Subcutaneous abdominal adipose tissue (tissue), 5 donors: Measurements from ENCODE around the gene CTSE.

Experiments used
- H3K27ac ChIP-seq: one replicate; pipeline ENCODE4 v1.7.0; 2013; ENCODE audit warnings: low read depth, mild to moderate bottlenecking, inconsistent platforms, low read length, moderate library complexity
- H3K27me3 ChIP-seq, 5 donors: one replicate each; pipeline ENCODE4 v1.7.0; 2013; ENCODE audit warnings: low read length in 5 of 5, inconsistent platforms in 1 of 5; ENCODE audit not compliant: control insufficient read depth in 5 of 5, insufficient read depth in 4 of 5
- H3K36me3 ChIP-seq, 5 donors: one replicate each; pipeline ENCODE4 v1.7.0; 2013; ENCODE audit warnings: low read length in 5 of 5; ENCODE audit not compliant: control insufficient read depth in 5 of 5, insufficient read depth in 5 of 5
- H3K4me1 ChIP-seq, 5 donors: one replicate each; pipeline ENCODE4 v1.7.0; 2013; ENCODE audit warnings: low read length in 5 of 5, mild to moderate bottlenecking in 3 of 5, moderate library complexity in 1 of 5; ENCODE audit not compliant: control insufficient read depth in 5 of 5, insufficient read depth in 5 of 5
- H3K4me3 ChIP-seq, 5 donors: one replicate each; pipeline ENCODE4 v1.7.0; 2013; ENCODE audit warnings: low read length in 5 of 5, low read depth in 1 of 5
- H3K9ac ChIP-seq, 5 donors: one replicate each; pipeline ENCODE4 v1.7.0; 2013; ENCODE audit warnings: low read length in 5 of 5, mild to moderate bottlenecking in 4 of 5, moderate library complexity in 3 of 5
- H3K9me3 ChIP-seq, 5 donors: one replicate each; pipeline ENCODE4 v1.7.0; 2013; ENCODE audit warnings: low read length in 5 of 5; ENCODE audit not compliant: control insufficient read depth in 5 of 5
- donor health status: healthy.
- donor health status: healthy.
- donor health status: healthy.
- donor health status: healthy.
- donor health status: healthy.

CTSE gene

DNA sequence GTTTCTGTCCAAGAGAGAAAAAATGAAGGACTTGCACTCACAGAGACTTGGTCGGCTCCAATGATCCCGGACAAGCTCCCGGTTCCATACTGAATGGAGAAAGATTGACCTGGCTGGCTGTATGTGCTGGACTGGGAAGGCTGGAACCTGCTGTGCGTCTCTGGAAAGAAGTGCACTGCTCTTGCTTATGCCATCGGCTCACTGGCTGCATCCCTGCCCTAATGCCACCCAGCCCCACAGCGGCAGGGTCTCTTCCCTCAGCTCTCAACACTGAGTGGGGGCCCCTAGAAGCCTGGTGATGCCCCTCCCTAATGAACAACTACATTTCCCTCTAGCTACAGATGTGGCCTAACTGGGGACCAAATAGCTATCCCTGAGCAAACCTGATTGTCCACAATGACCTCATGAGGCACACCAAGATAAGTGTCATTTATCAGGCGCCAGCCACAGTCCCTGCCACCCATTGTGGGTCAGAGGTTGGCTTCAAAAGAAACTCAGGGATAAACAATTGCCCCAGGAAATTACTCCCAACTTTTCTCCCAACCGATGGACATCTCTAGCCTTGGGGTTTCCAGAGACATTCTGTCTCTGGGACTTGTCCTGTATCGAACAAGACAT, 2.6 kb downstream of the CTSE start:
- H3K9me3 ChIP-seq: no peaks in the 10 kb centered on the region
- peaks cover 0 to 2% (median 0%) of the 10 kb centered on the region in 5 donors for H3K4me1 ChIP-seq
- H3K9ac ChIP-seq: no peak overlapping the region
- H3K27ac ChIP-seq: no peak overlapping the region
- H3K4me3 ChIP-seq: no peak overlapping the region
- no peaks in the 10 kb centered on the region for H3K36me3 ChIP-seq
- H3K27me3 ChIP-seq: no peaks in the 10 kb centered on the region

DNA sequence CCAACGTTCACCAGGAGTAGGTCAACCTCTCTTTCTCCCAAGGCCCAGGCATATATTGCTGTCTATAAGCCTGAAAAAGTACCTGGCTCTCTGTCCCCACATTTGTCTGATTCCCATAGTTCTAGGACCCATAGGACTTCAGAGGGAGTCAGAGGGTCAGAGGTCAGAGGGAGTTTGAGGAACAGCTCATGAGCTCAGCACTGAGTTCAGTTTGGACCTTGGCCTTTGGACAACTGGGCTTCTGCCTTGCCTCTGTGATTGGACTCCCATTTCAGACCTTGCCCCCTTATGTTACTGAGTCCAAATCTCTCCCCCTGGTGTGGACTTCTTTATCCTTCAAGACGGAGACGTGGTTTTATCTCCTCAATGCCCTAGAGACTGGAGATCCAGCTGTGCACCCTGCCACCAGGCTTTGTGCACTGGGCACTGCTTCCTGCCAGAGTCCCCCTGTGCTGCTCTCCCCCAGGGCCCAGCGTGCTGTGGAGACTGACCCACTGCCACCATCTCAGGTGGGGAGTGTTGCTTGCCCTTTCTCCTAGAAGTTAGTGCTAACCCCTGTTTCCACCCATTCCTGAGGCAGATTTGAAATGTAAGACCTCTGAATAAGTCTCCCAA, 3.2 kb downstream of the CTSE start:
- no peak overlapping the region for H3K9ac ChIP-seq
- H3K9me3 ChIP-seq: no peaks in the 10 kb centered on the region
- H3K4me1 ChIP-seq: peaks cover 0 to 2% (median 0%) of the 10 kb centered on the region in 5 donors
- no peaks in the 10 kb centered on the region for H3K27me3 ChIP-seq
- H3K36me3 ChIP-seq: no peaks in the 10 kb centered on the region
- no peak overlapping the region for H3K27ac ChIP-seq
- no peak overlapping the region for H3K4me3 ChIP-seq

DNA sequence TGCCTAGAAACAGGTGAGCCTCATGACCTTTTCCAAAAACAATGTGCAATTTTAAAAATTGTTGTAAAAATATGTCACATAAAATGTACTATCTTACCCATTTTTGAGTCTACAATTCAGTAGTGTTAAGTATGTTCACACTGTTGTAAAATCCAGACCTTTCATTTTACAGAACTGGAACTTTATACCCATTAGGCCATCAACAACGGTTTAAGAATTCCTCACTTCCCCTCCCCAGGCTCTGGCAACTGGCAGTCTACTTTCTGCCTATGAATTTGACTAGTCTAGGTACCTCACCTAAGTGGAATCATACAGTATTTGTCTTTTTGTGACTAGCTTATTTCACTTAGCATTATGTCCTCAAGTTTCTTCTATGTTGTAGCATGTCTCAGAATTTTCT, 8.6 kb downstream of the CTSE start:
- Histone ChIP-seq H3K36me3 (no peaks in the 10 kb centered on the region), H3K9ac (no peak overlapping the region), H3K27me3 (no peaks in the 10 kb centered on the region), H3K9me3 (no peaks in the 10 kb centered on the region), H3K27ac (no peak overlapping the region), H3K4me1 (peaks cover 0 to 14% (median 13%) of the 10 kb centered on the region in 5 donors), H3K4me3 (no peak overlapping the region)

DNA sequence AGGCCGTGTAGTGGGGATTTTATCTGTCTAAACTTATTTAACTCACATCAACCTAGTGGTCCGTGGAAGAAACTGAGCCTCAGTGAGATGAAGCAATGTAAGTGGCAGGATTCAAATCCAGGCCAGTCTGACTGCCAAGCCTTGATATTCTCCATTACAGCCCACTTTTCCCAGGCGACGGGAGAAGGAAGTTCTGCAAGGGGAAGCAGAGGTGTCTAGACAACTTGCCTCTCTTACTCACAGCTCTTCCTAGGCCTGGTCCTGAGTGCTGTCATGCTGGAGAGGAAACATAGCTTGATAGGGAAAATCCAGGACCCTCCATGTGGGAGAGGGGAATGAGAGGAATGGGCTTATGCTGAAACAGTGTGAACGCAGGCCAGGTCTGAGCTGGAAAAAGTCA, 9.1 kb downstream of the CTSE start:
- no peaks in the 10 kb centered on the region for H3K27me3 ChIP-seq
- H3K9ac ChIP-seq: no peak overlapping the region
- peaks cover 0 to 14% (median 13%) of the 10 kb centered on the region in 5 donors for H3K4me1 ChIP-seq
- H3K4me3 ChIP-seq: no peak overlapping the region
- H3K27ac ChIP-seq: no peak overlapping the region
- H3K36me3 ChIP-seq: no peaks in the 10 kb centered on the region
- no peaks in the 10 kb centered on the region for H3K9me3 ChIP-seq

DNA sequence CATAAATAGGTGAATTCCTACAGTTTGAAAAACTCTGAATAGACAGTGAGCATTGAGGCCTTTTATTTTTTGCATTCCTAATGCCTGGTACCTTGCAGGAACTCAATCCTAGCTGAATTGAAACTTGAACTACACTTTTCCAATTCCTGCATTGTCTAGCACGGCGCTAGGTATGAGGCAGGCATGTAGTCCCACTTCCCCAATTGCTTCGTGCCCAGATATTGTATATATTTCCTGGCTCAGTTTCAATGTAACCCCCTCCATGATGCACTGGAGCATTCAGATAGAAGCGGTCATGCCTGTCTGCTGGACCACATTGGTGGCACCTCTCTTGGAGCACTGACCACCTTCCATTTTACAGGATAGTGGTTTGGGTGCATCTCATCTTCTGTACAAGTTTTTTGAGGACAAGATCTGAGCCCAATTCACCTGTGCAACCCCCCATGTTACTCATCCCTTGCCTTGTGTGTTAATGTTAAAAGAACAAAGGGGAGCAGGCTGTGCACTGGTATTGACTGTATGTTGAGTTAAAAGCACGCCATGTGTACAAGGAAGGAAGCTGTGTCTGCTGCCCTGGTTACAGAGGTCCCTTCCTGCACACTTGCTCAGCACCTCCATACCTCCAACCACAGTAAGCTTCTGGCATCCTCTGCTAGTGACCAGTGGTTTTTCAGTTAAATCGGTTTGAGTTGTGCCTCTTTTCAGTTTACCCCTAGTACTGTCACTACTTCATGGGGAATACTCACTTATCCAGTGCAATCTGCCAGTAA, 10.5 kb downstream of the CTSE start:
- Histone ChIP-seq H3K27me3 (no peaks in the 10 kb centered on the region), H3K4me1 (peaks cover 0 to 18% (median 13%) of the 10 kb centered on the region in 5 donors), H3K9ac (no peak overlapping the region), H3K36me3 (no peaks in the 10 kb centered on the region), H3K4me3 (no peak overlapping the region), H3K9me3 (no peaks in the 10 kb centered on the region), H3K27ac (no peak overlapping the region)

DNA sequence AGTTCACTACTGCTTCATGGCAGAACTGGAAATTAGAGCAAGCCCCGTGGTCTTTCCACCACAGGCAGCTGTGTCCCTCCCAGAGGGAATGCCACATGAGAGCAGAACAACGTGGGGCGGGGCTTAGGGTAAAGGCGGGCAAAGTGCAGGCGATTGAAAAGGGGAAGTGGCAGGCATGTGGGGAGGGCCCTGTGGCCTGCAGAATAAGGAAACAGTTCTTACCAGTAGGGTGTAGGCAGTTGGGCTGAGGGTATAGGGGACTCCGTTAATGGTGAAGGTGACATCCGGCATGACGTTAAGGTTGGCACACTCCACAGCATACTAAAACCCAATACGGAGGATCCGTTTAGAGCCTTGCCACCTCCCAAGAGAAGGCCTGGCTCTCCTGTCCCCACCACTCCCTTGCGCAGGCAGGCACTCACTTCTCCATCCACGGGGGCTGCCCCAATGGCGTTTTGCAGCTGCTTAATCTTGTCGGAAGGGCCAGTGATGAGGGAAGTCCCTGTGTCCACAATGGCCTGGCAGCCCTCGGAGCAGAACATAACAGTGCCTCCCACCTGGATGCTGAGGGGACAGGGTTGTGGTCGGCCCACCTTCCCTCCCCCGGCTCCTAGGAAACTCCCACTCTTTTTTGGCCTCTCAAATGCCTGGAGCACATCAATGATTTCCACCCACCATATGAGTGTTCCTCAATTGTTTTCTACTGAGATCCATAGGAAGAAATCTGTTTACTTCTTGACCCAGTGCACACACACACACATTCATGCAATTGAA, 11.4 kb downstream of the CTSE start:
- Histone ChIP-seq H3K4me3 (peak overlapping the region in 2 of 5 donors; percentile 1 to 4), H3K9ac (no peak overlapping the region), H3K27ac (no peak overlapping the region)

DNA sequence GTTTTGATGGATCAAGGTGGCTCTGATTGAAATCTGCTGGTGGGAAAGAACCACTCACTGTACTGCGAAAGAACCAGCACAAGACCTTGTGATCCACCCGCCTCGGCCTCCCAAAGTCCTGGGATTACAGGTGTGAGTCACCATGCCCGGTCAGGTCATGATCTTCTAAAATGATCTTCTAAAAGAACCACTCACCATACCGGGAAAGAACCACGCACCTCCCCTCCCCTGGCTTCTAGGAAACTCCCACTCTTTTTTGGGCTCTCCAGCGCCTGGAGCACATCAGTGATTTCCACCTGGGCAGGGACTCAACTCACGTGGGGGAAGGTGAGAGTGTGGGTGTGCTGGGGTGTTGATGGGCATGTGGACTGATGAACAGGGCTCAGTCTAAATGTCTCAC, 12.6 kb downstream of the CTSE start:
- Histone ChIP-seq H3K27me3 (no peaks in the 10 kb centered on the region), H3K4me3 (no peak overlapping the region), H3K4me1 (peaks cover 0 to 21% (median 16%) of the 10 kb centered on the region in 5 donors), H3K9ac (no peak overlapping the region), H3K9me3 (no peaks in the 10 kb centered on the region), H3K36me3 (no peaks in the 10 kb centered on the region), H3K27ac (no peak overlapping the region)

More for the DNA sequence above, 11.4 kb downstream of the CTSE start:
- Histone ChIP-seq H3K27me3 (no peaks in the 10 kb centered on the region), H3K4me1 (peaks cover 0 to 18% (median 13%) of the 10 kb centered on the region in 5 donors), H3K9me3 (no peaks in the 10 kb centered on the region), H3K36me3 (no peaks in the 10 kb centered on the region)

DNA sequence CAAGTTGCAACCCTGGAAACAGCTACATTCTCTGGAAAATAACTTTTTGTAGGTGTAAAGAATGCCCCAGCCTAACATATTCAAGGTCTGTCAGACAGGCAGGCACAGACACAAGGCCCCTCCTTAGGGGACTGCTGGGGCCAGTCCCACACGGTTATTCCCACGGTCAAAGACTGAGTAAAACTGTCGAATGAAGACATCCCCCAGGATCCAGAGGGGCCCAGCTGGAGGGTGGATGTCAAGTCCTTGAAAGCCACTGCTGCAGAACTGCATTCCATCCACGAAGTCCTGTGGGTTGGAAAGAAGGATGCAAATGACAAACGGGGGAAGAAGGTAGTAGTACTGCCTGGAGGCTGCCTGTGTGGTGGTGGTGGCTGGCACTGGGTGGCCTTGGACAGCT, 13.6 kb downstream of the CTSE start:
- H3K9ac ChIP-seq: no peak overlapping the region
- no peaks in the 10 kb centered on the region for H3K9me3 ChIP-seq
- H3K4me1 ChIP-seq: peaks cover 0 to 30% (median 16%) of the 10 kb centered on the region in 5 donors
- H3K4me3 ChIP-seq: no peak overlapping the region
- H3K27ac ChIP-seq: no peak overlapping the region
- H3K36me3 ChIP-seq: no peaks in the 10 kb centered on the region
- no peaks in the 10 kb centered on the region for H3K27me3 ChIP-seq

DNA sequence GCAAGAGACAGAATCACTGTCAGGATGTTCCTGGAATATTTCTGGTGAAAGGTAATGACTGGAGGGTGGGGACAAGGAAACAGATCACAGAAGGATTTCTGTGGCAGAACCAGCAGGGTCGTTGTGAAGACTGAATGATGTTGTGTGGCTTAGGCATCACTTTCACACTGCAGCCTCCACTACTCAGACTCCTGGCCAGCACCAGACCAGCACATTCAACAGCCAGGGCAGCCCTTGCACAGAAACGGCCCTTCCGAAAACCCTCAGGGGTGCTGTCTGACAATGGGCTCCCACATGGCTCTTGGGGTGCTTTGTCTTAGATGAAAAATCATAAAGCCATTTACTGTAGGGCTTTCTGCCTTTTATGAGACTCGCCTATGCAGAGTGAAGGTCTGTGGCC, 16.7 kb downstream of the CTSE start:
- H3K4me1 ChIP-seq: peaks cover 2 to 46% (median 31%) of the 10 kb centered on the region in 5 donors
- no peaks in the 10 kb centered on the region for H3K27me3 ChIP-seq
- H3K27ac ChIP-seq: no peak overlapping the region
- no peaks in the 10 kb centered on the region for H3K36me3 ChIP-seq
- no peak overlapping the region for H3K9ac ChIP-seq
- H3K4me3 ChIP-seq: no peak overlapping the region
- H3K9me3 ChIP-seq: no peaks in the 10 kb centered on the region
